Glomerular endothelial cell (primary cell): ENCODE data around the gene LECT2. TPM values are rescaled to one million over a fixed set of nuclear protein-coding genes. Genes with fewer than 3 reads are reported as not detected.

Source experiments
- DNase-seq: peaks from one replicate; pipeline ENCODE4 v3.0.0-alpha.2; 2011; ENCODE audit warnings: low read depth, low spot score; ENCODE audit errors: extremely low read depth
- total RNA-seq: library from RNA; depleted of rRNA; stranded (reverse); fragments of >200 nt; gene quantifications from 2 replicates; pipeline ENCODE4 v1.2.3, GENCODE V29; 2015

The LECT2 gene
- total RNA-seq, result not detected in 2 replicates

- DNase-seq, result no peak
Measured at GRCh38 chr5:135954899-135955298, at the start of gene LECT2. TSS of gene LECT2 (minus strand) at chr5:135954983. CDS start at chr5:135954833, 150 bp downstream.

- DNase-seq, result no peak
Measured at GRCh38 chr5:136004436-136004835, 49.7 kb upstream of the LECT2 start.

GRCh38 chr5:136001466-136001981, 46.7 kb upstream of the LECT2 start:
- DNase-seq, result no peak

- DNase-seq, result no peak
Measured at GRCh38 chr5:136000932-136001331, 46.1 kb upstream of the LECT2 start.

- DNase-seq, result no peak
Measured at GRCh38 chr5:136000147-136000546, 45.4 kb upstream of the LECT2 start.

DNA sequence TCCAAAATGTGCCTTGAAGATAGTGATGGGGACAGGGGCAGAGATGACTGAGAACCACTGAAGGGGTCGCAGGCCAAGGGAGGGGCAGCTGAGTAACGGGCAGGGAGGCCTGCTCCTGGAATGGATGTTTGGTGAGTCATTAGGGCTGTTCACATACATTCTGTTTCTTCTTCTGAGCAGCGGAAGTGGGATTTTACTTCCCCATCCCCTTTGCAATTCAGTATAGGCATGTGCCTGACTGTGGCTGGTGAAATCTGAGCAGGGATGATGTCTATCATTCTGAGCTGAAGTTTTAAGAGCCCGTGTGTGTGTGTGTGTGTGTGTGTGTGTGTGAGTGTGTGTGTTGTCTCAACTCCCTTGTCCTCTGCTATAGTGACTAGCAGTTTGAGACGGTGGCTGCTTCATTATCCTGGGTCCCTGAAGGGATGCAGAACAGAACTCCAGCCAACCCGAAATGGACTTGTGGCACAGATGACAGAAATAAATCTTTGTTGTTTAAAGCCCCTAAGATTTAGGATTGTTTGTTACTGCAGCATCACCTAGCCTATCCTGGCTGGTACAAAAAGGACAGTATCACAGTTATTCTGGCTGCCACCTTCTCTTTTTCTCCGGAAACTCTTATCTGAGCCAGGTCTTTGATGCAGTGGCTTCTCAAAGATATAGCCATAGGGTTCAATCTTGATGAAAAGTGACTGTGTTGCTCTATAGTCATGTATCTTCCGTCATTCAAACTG, 44.8 kb upstream of the LECT2 start:
- DNase-seq, result no peak

DNA sequence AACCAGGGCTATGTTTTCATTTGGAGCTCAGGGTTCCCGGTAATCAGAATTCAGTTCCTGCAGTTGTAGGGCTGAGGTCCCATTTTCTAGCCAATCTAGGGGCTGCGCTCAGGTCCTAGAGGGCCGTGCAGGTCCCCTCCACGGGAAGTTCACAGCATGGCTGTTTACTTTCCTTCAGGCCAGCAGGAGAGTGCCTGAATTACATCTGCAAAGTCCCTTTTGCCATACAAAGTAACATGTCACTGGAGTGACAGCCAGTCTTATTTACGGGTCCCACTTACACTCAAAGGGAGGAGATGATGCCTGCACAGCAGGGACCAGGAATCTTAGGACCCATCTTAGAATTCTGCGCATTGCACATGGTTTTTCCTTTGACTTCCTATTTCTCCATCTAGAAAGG, 44.1 kb upstream of the LECT2 start:
- no peak for DNase-seq

- no peak for DNase-seq
Measured at GRCh38 chr5:135997673-135998335, 43.0 kb upstream of the LECT2 start.

DNA sequence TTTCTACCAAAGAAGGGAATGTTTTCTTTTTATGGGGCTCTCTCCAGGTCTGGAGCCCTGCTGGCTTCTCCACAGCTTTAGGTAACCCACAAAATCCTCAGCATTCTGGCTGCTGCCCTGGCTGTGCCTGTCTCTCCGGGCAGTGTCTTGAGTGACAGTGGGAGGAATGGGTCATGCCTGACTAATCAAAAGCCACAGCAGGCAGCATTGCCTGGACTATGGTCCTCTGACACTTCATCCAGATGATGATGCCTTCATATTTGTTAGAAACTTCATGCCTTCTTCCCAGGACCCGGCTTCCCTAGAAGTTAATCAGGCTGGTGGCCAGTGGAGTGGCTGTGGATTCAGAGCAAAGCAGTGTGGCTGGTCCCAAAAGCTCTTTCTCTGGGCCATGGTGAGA, 41.8 kb upstream of the LECT2 start:
- DNase-seq, result no peak

DNA sequence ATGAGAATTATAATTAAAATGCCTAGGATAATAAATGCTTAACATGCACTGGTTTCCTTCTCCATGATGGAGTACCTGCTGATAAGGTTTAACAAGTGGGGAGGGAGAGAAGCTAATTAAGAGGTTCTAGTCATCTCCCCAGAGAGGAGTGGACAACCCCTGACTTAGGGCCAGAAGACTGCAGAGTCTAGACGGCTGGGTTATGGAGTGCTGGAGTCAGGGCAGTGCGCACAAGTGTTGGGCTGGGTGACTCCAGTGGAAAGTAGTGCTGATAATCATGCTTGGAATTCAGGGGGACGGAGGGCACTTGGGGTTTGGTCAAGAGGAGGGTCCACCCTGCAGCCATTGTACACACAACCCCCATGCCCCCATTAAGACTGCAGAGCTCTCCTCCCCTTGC, 41.2 kb upstream of the LECT2 start:
- DNase-seq, result no peak

GRCh38 chr5:135993880-135994636, 39.3 kb upstream of the LECT2 start:
- no peak for DNase-seq

- DNase-seq, result no peak
Measured at GRCh38 chr5:135993335-135993879, 38.6 kb upstream of the LECT2 start.

- no peak for DNase-seq
Measured at GRCh38 chr5:135991429-135991828, 36.6 kb upstream of the LECT2 start.

DNA sequence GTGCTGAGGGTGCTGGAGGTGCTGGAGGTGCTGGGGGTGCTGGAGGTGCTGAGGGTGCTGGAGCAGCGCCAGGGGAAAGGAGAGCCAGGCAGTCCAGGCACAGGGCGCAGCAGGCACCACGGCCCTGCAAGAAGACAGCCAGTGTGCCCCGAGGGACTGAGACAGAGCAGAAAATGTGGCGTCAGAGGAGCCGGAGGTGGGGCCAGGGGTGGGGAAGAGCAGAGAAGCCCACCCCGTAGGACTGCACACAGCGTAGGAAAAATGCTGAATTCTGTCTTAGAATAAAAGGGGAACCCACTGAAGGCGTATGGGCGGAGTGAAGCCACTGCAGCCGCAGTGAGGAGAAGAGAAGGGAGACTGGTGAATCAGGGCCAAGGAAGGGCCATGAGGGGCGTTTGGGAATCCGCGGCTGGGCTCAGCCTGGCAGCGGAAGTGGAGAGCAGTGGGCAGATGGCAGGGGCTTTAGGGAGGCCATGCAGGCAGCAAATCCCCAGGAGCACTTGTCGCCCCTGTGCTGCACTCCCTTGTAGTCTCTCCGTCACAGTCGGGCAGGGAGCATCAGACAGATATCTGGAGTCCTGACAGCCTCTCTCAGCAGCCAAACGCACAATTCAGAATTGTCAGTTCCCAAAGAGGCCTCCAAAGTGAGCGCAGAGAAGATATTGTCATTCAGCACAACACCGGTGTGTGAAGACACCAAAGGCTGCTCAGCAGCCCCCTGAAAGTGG, 35.9 kb upstream of the LECT2 start:
- DNase-seq, result no peak

DNA sequence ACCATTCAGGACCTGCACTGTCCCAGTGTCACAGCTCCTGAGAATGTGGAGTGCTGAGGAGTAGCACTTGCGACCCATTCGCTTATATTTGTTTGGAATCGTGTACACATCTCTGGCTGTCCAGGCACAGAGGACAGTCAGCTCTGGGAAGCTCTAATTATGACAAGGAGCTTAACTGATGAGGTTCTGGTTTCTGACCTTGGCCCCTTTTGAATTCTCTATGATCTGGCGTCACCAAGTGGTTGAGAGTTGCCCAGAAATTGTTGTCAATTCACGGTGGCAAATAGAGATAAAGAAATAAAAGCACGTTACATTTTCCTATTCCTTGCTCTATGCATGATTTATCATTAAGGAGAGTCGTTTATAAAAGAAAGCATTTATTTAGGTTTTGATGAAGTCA, 34.9 kb upstream of the LECT2 start:
- no peak for DNase-seq

- DNase-seq, result no peak
Measured at GRCh38 chr5:135988546-135988945, 33.8 kb upstream of the LECT2 start.

- no peak for DNase-seq
Measured at GRCh38 chr5:135986891-135987401, 32.2 kb upstream of the LECT2 start.

DNA sequence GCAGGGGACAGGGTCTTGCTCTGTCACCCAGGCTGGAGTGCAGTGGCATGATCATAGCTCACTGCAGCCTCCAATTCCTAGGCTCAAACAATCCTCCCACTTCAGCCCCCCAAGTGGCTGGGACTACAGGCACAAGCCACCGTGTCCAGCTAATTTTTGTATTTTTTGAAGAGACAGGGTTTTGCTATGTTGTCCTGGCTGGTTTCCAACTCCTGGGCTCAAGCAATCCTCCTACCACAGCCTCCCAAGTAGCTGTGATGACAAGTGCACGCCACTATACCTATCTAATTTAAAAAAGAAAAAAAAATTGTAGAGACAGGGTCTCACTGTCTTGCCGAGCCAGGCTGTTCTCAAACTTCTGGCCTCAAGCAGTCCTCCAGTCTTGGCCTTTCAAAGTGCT, 31.6 kb upstream of the LECT2 start:
- no peak for DNase-seq

- DNase-seq, result no peak
Measured at GRCh38 chr5:135985951-135986350, 31.2 kb upstream of the LECT2 start.

- DNase-seq, result no peak
Measured at GRCh38 chr5:135980620-135981019, 25.8 kb upstream of the LECT2 start.
